Cardiac fibroblast (primary cell): ENCODE results near the gene PAX9.

ENCODE experiments used
- DNase-seq, 2 donors: peaks; one replicate each; pipeline versions ENCODE4 v3.0.0 to v3.0.0-alpha.2; 2010; ENCODE audit warnings: low read depth in 2 of 2
- H3K4me3 ChIP-seq, 2 donors: replicated peaks in 1 of 2; 1 replicate in 1 of 2; 2 replicates in 1 of 2; pipeline ENCODE4 v1.5.1; 2011; ENCODE audit warnings: low read depth in 2 of 2, low read length in 2 of 2, mild to moderate bottlenecking in 2 of 2, moderate library complexity in 1 of 2
- TF ChIP-seq, protein P1 (sequence below): IDR thresholded peaks from one replicate; pipeline ENCODE4 v1.5.1; 2011; ENCODE audit warnings: low read depth, mild to moderate bottlenecking, low read length, inconsistent platforms

Gene PAX9

GRCh38 chr14:36655571-36655962 lies 6.1 kb upstream of the PAX9 start:
- no peak overlapping the region for H3K4me3 ChIP-seq
- no peak for DNase-seq
- TF ChIP-seq, protein P1, sequence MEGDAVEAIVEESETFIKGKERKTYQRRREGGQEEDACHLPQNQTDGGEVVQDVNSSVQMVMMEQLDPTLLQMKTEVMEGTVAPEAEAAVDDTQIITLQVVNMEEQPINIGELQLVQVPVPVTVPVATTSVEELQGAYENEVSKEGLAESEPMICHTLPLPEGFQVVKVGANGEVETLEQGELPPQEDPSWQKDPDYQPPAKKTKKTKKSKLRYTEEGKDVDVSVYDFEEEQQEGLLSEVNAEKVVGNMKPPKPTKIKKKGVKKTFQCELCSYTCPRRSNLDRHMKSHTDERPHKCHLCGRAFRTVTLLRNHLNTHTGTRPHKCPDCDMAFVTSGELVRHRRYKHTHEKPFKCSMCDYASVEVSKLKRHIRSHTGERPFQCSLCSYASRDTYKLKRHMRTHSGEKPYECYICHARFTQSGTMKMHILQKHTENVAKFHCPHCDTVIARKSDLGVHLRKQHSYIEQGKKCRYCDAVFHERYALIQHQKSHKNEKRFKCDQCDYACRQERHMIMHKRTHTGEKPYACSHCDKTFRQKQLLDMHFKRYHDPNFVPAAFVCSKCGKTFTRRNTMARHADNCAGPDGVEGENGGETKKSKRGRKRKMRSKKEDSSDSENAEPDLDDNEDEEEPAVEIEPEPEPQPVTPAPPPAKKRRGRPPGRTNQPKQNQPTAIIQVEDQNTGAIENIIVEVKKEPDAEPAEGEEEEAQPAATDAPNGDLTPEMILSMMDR, result no peak

DNA sequence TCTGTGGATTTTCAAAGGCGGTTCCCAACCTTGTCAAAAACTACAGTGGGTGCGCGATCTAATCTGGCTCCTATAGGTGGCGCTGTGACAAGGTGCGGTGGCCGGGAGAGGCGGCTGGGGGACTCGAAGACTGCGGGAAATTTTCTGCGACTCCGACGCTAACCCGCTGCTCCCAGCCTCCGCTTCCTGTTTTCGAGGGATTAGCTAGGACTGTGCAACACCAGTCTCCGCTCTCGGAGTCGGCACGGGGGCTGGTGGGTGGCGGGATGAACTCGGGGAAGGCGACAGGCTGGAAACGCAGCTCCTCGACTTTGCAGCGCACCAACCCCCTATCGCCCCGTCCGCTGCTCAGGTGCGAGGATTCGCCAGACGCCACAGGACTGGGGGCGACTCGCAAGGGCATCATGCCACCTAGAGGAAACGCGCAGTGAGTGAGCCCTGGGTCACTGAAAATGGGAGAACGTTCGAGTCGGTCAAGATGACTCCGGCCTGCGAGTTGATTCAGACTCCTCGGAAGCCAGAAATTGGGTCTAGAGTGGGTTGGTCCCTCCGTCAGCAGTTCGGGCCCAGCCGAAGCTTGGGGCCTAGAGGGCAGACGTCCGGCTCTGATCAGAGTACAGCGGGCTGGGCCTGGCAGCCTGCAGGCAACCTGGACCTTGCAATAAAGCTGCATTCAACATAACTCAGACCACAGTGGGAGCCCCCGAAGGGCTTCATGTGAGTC lies 5.5 kb upstream of the PAX9 start:
- H3K4me3 ChIP-seq, result no peak overlapping the region
- DNase-seq, result no peak
- TF ChIP-seq, protein P1, result peak; percentile 41

GRCh38 chr14:36656687-36657398 lies 4.8 kb upstream of the PAX9 start:
- no peak overlapping the region for H3K4me3 ChIP-seq
- TF ChIP-seq, protein P1, result no peak

DNA sequence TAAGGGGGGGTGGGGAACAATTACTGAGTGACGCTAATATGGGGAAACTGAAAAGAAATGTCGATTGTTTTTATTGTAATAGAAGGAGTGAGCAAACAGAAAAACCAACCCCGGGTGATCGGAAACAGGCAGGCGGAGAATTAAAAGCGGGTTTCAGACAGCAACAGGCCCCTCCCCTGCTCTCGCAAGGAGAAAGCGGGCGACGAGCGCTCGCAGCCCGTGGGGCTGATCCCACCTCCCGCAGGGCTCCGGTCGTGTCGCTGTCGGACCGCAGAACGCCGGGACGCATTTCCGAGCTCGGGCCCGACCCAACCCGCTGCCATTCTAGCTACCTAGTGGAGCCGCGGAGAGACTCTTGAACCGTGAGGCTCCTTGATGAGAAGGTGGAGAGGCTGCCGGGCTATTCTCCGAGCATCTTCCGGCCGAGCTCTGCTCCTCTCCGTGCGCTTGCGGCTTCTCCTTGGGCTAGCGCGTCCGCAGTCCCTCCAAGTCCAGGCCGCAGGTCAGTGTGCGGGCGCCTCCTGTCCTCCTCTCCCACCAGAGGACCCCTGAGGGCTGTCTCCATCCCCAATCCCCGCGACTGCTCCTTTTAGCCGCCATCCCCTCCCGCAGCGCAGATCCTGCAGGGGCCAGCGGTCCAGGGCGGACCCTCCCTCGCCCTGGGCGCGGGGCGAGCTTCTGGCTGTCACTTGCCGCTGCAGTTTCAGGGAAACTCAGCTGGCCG lies 4.1 kb upstream of the PAX9 start:
- TF ChIP-seq, protein P1, result no peak
- no peak for DNase-seq
- peak overlapping the region in 1 of 2 donors; percentile 14 for H3K4me3 ChIP-seq

More at GRCh38 chr14:36656687-36657398, 4.8 kb upstream of the PAX9 start:
- no peak for DNase-seq

DNA sequence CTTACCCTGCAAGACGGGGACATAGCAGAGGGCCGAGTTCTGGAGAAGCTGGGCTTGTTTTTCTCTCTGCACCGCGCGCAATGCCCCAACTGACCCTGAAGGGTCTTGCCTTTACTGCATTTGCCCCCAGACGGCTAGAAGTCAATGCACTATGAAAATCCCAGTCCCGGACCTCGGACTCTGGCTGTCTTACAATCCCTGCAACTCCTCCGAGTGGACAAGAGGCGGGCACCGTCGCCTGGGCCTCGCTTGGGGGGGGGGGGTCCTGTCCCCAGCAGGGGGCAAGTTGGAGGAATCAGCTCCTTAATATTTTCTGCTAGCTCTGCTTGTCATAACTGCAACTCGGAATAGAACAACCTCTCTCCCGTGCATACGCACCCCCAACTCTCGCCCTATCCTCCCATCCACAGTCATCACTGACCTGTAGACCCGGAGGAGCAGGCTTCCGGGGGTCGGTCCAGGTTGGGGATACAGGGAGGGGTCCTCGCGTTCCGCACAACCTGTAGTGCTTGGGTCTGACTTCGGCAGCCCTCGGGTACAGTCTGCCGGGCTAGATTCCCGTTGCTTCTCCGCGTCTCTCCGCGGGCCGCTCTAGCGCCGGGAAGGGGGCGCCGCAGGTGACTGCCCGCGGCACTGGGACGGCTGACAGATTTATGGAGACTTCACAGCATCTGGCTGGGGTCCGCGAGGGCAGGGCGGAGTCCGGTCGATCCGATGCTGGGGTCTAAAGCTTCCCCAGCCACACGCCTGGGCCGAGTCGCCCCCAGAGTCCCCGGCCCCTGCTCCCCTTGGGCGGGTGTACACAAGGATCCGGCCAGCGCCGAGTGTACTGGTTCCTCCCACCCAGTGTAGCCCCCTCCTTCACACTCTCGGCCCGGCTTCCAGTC lies 3.3 kb upstream of the PAX9 start:
- no peak overlapping the region for H3K4me3 ChIP-seq
- TF ChIP-seq, protein P1, result no peak
- DNase-seq, result no peak
